IMR-90 (cell line): ENCODE results near the gene CCDC40. TPM values are rescaled to one million over a fixed set of nuclear protein-coding genes. Genes with fewer than 3 reads are reported as not detected.

Source experiments
- ATAC-seq: fragments of 200-7000 bp; cut with Tn5 transposase; 2 replicates; pipeline ENCODE4 v1.9.1; 2020; ENCODE audit warnings: low read depth, mild to moderate bottlenecking, moderate library complexity
- BruUV-seq: library from RNA; stranded (reverse); fragments of 400-500 nt; replicated peaks from 2 replicates; lab custom pipeline; 2021; lab: Mats Ljungman, UMichigan
- CTCF ChIA-PET: fragments of 300-600 bp; formaldehyde crosslinking; extraction: SDS; loops from one replicate; lab custom pipeline; 2021; ENCODE audit warnings: antibody characterized with exemption; lab: Yijun Ruan, JAX
- POLR2A ChIA-PET: fragments of 300-600 bp; sonication (Branson Sonifier 250); formaldehyde crosslinking; loops from one replicate; lab custom pipeline; 2022; ENCODE audit warnings: antibody characterized with exemption; ENCODE audit not compliant: unreplicated experiment; lab: Charles Lee
- DNase-seq: peaks from one replicate; pipeline ENCODE4 v3.0.0; 2013
- H2AFZ ChIP-seq: replicated peaks from 2 replicates; pipeline ENCODE3; 2013; ENCODE audit warnings: low read length, mild to moderate bottlenecking; ENCODE audit not compliant: poor library complexity
- H2AK5ac ChIP-seq: 2 replicates; pipeline ENCODE4 v1.6.1; 2013; ENCODE audit warnings: low read depth, low read length, inconsistent platforms
- H2AK9ac ChIP-seq: replicated peaks from 2 replicates; pipeline ENCODE3; 2013; ENCODE audit warnings: mild to moderate bottlenecking, low read depth, low read length, moderate library complexity; ENCODE audit not compliant: poor library complexity
- H2BK120ac ChIP-seq: 2 replicates; pipeline ENCODE4 v1.6.1; 2013; ENCODE audit warnings: low read depth, low read length, inconsistent platforms
- H2BK15ac ChIP-seq: 3 replicates; pipeline ENCODE4 v1.6.1; 2013; ENCODE audit warnings: low read depth, low read length, inconsistent platforms
- H2BK20ac ChIP-seq: 2 replicates; pipeline ENCODE4 v1.6.1; 2013; ENCODE audit warnings: low read depth, mild to moderate bottlenecking, inconsistent platforms, low read length, moderate library complexity
- H2BK5ac ChIP-seq: 2 replicates; pipeline ENCODE4 v1.6.1; 2013; ENCODE audit warnings: mild to moderate bottlenecking, low read depth, low read length, inconsistent platforms; ENCODE audit not compliant: poor library complexity, severe bottlenecking
- H3K14ac ChIP-seq: replicated peaks from 2 replicates; pipeline ENCODE4 v1.6.1; 2013; ENCODE audit warnings: low read depth, low read length, inconsistent platforms
- H3K18ac ChIP-seq: 2 replicates; pipeline ENCODE4 v1.6.1; 2013; ENCODE audit warnings: low read depth, low read length, control low read depth
- H3K23ac ChIP-seq: 2 replicates; pipeline ENCODE4 v1.6.1; 2013; ENCODE audit warnings: low read depth, low read length, inconsistent platforms
- H3K27ac ChIP-seq: 2 replicates; pipeline ENCODE4 v1.5.1; 2013; ENCODE audit warnings: mild to moderate bottlenecking, control low read depth, low read length; ENCODE audit not compliant: insufficient read depth
- H3K27me3 ChIP-seq: 2 replicates; pipeline ENCODE4 v1.6.1; 2013; ENCODE audit warnings: low read length; ENCODE audit not compliant: control insufficient read depth, insufficient read depth
- H3K36me3 ChIP-seq: 2 replicates; pipeline ENCODE4 v1.6.1; 2013; ENCODE audit warnings: low read length, mixed read lengths; ENCODE audit not compliant: control insufficient read depth, insufficient read depth
- H3K4ac ChIP-seq: 2 replicates; pipeline ENCODE4 v1.6.1; 2013; ENCODE audit warnings: low read depth, low read length, inconsistent platforms
- H3K4me1 ChIP-seq: 2 replicates; pipeline ENCODE4 v1.6.1; 2013; ENCODE audit warnings: low read length, mixed read lengths; ENCODE audit not compliant: control insufficient read depth, insufficient read depth
- H3K4me2 ChIP-seq: 2 replicates; pipeline ENCODE4 v1.6.1; 2013; ENCODE audit warnings: low read depth, mild to moderate bottlenecking, control low read depth, low read length, moderate library complexity
- H3K4me3 ChIP-seq: 2 replicates; pipeline ENCODE4 v1.5.1; 2013; ENCODE audit warnings: low read depth, mild to moderate bottlenecking, control low read depth, low read length, moderate library complexity; ENCODE audit not compliant: insufficient read depth
- H3K56ac ChIP-seq: 2 replicates; pipeline ENCODE4 v1.6.1; 2013; ENCODE audit warnings: low read length, inconsistent platforms; ENCODE audit not compliant: insufficient read depth; ENCODE audit errors: extremely low read depth
- H3K79me1 ChIP-seq, 2 experiments: 2 replicates each; pipeline ENCODE4 v1.6.1; 2013; ENCODE audit warnings: low read length in 2 of 2, inconsistent platforms in 1 of 2, low read depth in 1 of 2
- H3K9ac ChIP-seq: 2 replicates; pipeline ENCODE4 v1.6.1; 2013; ENCODE audit warnings: low read depth, low read length, control low read depth
- H3K9me1 ChIP-seq: 2 replicates; pipeline ENCODE4 v1.6.1; 2013; ENCODE audit warnings: low read length, inconsistent platforms; ENCODE audit not compliant: insufficient read depth
- H3K9me3 ChIP-seq: 2 replicates; pipeline ENCODE4 v1.6.1; 2013; ENCODE audit warnings: low read length; ENCODE audit not compliant: control insufficient read depth, insufficient read depth
- H4K20me1 ChIP-seq: 2 replicates; pipeline ENCODE4 v1.6.1; 2013; ENCODE audit warnings: low read length, inconsistent platforms; ENCODE audit not compliant: insufficient read depth
- H4K5ac ChIP-seq: 2 replicates; pipeline ENCODE4 v1.6.1; 2013; ENCODE audit warnings: mild to moderate bottlenecking, low read depth, low read length, control low read depth
- H4K8ac ChIP-seq, 2 experiments: 2 replicates each; pipeline ENCODE4 v1.6.1; 2013; ENCODE audit warnings: low read depth in 2 of 2, low read length in 2 of 2, control low read depth in 1 of 2, inconsistent platforms in 1 of 2
- H4K91ac ChIP-seq: 2 replicates; pipeline ENCODE4 v1.6.1; 2013; ENCODE audit warnings: low read depth, low read length, inconsistent platforms; ENCODE audit not compliant: insufficient read depth
- BHLHE40 ChIP-seq: fragments of 150-350 bp; IDR thresholded peaks from 2 replicates; pipeline ENCODE4 v1.6.1; 2016; ENCODE audit warnings: mild to moderate bottlenecking, low read depth, low read length
- CEBPB ChIP-seq: IDR thresholded peaks from 2 replicates; pipeline ENCODE4 v1.6.1; 2012; ENCODE audit warnings: low read depth, low read length, improper control_type of control experiment
- CHD1 ChIP-seq: IDR thresholded peaks from 2 replicates; pipeline ENCODE4 v1.6.1; 2012; ENCODE audit warnings: low read depth, low read length, improper control_type of control experiment
- CTCF ChIP-seq: conservative IDR thresholded peaks from 2 replicates; pipeline ENCODE4 v1.5.1; 2012; ENCODE audit warnings: mild to moderate bottlenecking, low read depth, low read length, improper control_type of control experiment
- ELK1 ChIP-seq: fragments of 150-350 bp; IDR thresholded peaks from 2 replicates; pipeline ENCODE4 v1.6.1; 2016; ENCODE audit warnings: low read depth, mild to moderate bottlenecking, low read length, moderate library complexity, borderline replicate concordance
- FOS ChIP-seq: fragments of 150-350 bp; IDR thresholded peaks from 2 replicates; pipeline ENCODE4 v1.6.1; 2016; ENCODE audit warnings: low read depth, low read length
- MAFK ChIP-seq: IDR thresholded peaks from 2 replicates; pipeline ENCODE4 v1.6.1; 2012; ENCODE audit warnings: low read depth, low read length, improper control_type of control experiment
- MAZ ChIP-seq: IDR thresholded peaks from 2 replicates; pipeline ENCODE4 v1.6.1; 2012; ENCODE audit warnings: low read depth, mild to moderate bottlenecking, low read length, improper control_type of control experiment, moderate library complexity, borderline replicate concordance
- MXI1 ChIP-seq: IDR thresholded peaks from 2 replicates; pipeline ENCODE4 v1.6.1; 2012; ENCODE audit warnings: low read depth, mild to moderate bottlenecking, low read length, moderate library complexity, borderline replicate concordance
- NFE2L2 ChIP-seq: fragments of 150-350 bp; IDR thresholded peaks from 2 replicates; pipeline ENCODE4 v1.6.1; 2016; ENCODE audit warnings: low read depth, mild to moderate bottlenecking, low read length
- POLR2A ChIP-seq: IDR thresholded peaks from 2 replicates; pipeline ENCODE4 v1.6.1; 2012; ENCODE audit warnings: mild to moderate bottlenecking, low read depth, low read length
- RAD21 ChIP-seq: IDR thresholded peaks from 2 replicates; pipeline ENCODE4 v1.6.1; 2012; ENCODE audit warnings: low read length, improper control_type of control experiment
- RCOR1 ChIP-seq: IDR thresholded peaks from 2 replicates; pipeline ENCODE4 v1.6.1; 2012; ENCODE audit warnings: mild to moderate bottlenecking, low read length, improper control_type of control experiment; ENCODE audit not compliant: insufficient replicate concordance
- RFX5 ChIP-seq: IDR thresholded peaks from 2 replicates; pipeline ENCODE4 v1.8.0; 2012; ENCODE audit warnings: low read depth, mild to moderate bottlenecking, low read length, moderate library complexity
- SMC3 ChIP-seq: fragments of 150-350 bp; IDR thresholded peaks from 2 replicates; pipeline ENCODE4 v1.6.1; 2016; ENCODE audit warnings: low read depth, mild to moderate bottlenecking, antibody characterized with exemption, low read length, moderate library complexity
- USF2 ChIP-seq: fragments of 150-350 bp; IDR thresholded peaks from 2 replicates; pipeline ENCODE4 v1.6.1; 2017; ENCODE audit warnings: mild to moderate bottlenecking, antibody characterized with exemption, low read length, low read depth
- WGBS, 2 experiments: methylation state at CpG; one replicate each; pipeline versions ENCODE4 v1.1.5 to v1.1.7; 2013; ENCODE audit warnings: missing lambda C conversion rate in 2 of 2; ENCODE audit not compliant: insufficient read length in 1 of 2; ENCODE audit errors: extremely low coverage in 2 of 2; 5-methylcytosine and 5-hydroxymethylcytosine counted together
- dilution Hi-C: fragments of 300-500 bp; cut with HindIII; formaldehyde crosslinking; loops from one replicate; pipeline ENCODE4 v1.14.3; 2018; ENCODE audit warnings: low sequenced_read_pairs; ENCODE audit not compliant: unreplicated experiment
- in situ Hi-C: fragments of 300-500 bp; cut with MboI; formaldehyde crosslinking; loops from 3 replicates; pipeline ENCODE4 v1.14.3; 2019; ENCODE audit warnings: low sequenced_read_pairs, inconsistent platforms, mixed read lengths
- intact Hi-C: fragments of 100-400 bp; cut with micrococcal nuclease; formaldehyde crosslinking; loops from 2 replicates; pipeline ENCODE4 v1.10.0; 2022
- polyA plus RNA-seq, 3 experiments: library from polyadenylated mRNA; depleted of rRNA; stranded (reverse); fragments of >200 nt; gene quantifications; 2 replicates each; pipeline ENCODE4 v1.2.3, GENCODE V29; 2012; ENCODE audit warnings: low replicate concordance in 1 of 3
- total RNA-seq: library from RNA; depleted of rRNA; stranded (reverse); fragments of >200 nt; gene quantifications from 2 replicates; pipeline ENCODE4 v1.2.3, GENCODE V29; 2012

The CCDC40 gene
- total and polyA plus RNA-seq, 2 of the 4 experiments (the other 2 are of a cell fraction), result 0.90 to 4.7 TPM

GRCh38 chr17:80122926-80123505 is 86.6 kb downstream of the CCDC40 start:
- no peak overlapping the region for H4K8ac ChIP-seq
- no peaks in the 10 kb centered on the region for H3K9me1 ChIP-seq
- ATAC-seq, result no peak
- no peak overlapping the region for H3K9ac ChIP-seq
- H2AFZ ChIP-seq, result no peak overlapping the region
- peaks cover 6% of the 10 kb centered on the region for H3K4me1 ChIP-seq
- no peak overlapping the region for H2AK5ac ChIP-seq
- H3K4me3 ChIP-seq, result no peak overlapping the region
- H4K5ac ChIP-seq, result no peak overlapping the region
- H2BK120ac ChIP-seq, result no peak overlapping the region
- no TSS peak for BruUV-seq
- H3K27ac ChIP-seq, result no peak overlapping the region
- H3K14ac ChIP-seq, result no peak overlapping the region
- no peaks in the 10 kb centered on the region for H3K9me3 ChIP-seq
- H4K20me1 ChIP-seq, result no peaks in the 10 kb centered on the region
- dilution Hi-C loops (no loop called here), in situ Hi-C loops (no loop called here), intact Hi-C loops (no loop called here)
- no peak for TF ChIP-seq CHD1
- TF ChIP-seq POLR2A, result no peak
- no peak for TF ChIP-seq MXI1
- no peak for TF ChIP-seq SMC3
- no peak for TF ChIP-seq FOS
- no peak for TF ChIP-seq NFE2L2
- TF ChIP-seq RAD21, result no peak
- TF ChIP-seq USF2, result no peak
- no peak for TF ChIP-seq MAZ
- TF ChIP-seq CTCF, result no peak
- no peak for TF ChIP-seq RFX5
- no peak for TF ChIP-seq MAFK
- no peak for TF ChIP-seq RCOR1
- TF ChIP-seq BHLHE40, result no peak
- TF ChIP-seq ELK1, result no peak
- no peak for TF ChIP-seq CEBPB
- no peak overlapping the region for H2AK9ac ChIP-seq
- H3K56ac ChIP-seq, result no peak overlapping the region
- H3K18ac ChIP-seq, result no peak overlapping the region
- H3K23ac ChIP-seq, result no peak overlapping the region
- no peak overlapping the region for H4K91ac ChIP-seq
- no CpG with 5 or more reads among the region's 6 CpGs for WGBS, 2 experiments
- CTCF ChIA-PET, result interaction anchor here (0.8 kb wide), 1 partner anchor 78 kb away, joined by 3 read pairs; no protein-coding TSS in a partner anchor
- POLR2A ChIA-PET, result no interaction called here
- no peak overlapping the region for H3K4me2 ChIP-seq
- no peak overlapping the region for H2BK5ac ChIP-seq
- DNase-seq, result no peak
- no peaks in the 10 kb centered on the region for H3K79me1 ChIP-seq
- H2BK15ac ChIP-seq, result no peak overlapping the region
- no peak overlapping the region for H3K4ac ChIP-seq
- no peak overlapping the region for H2BK20ac ChIP-seq
- peaks cover 3% of the 10 kb centered on the region; the same call in 1 of the 2 replicates for H3K36me3 ChIP-seq
- no peaks in the 10 kb centered on the region for H3K27me3 ChIP-seq
